Measurements from ENCODE around the gene CCDC83. TPM values are rescaled to one million over a fixed set of nuclear protein-coding genes. Genes with fewer than 3 reads are reported as not detected.
A peak's percentile ranks its signal among the peaks of the same experiment; 100 is the strongest.

The CCDC83 gene
- under 0.01 TPM for total RNA-seq

DNA sequence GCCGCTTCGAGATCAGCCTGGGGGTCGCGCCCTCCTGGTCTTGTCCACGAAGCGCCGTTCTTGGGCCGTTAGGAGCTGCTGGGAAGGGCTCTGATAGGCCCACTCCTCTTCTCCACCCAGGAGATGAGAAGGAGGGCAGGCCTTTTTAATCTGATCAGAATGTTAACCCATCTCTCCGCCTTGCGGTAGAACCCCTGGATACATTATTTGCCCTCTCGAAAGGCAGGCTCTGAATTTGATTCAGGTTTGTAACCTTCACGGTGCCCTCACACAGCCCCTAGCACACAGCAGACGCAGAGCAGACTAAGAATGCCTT lies at the start of gene CCDC83:
Gene CCDC83 (plus strand): TSS at position 43 of the 316 bp plus-strand sequence. CDS start 9,741 bp downstream, outside the sequence.
- no peak for DNase-seq (ENCODE audit: low read depth in 2 of 3, low spot score in 2 of 3)

DNA sequence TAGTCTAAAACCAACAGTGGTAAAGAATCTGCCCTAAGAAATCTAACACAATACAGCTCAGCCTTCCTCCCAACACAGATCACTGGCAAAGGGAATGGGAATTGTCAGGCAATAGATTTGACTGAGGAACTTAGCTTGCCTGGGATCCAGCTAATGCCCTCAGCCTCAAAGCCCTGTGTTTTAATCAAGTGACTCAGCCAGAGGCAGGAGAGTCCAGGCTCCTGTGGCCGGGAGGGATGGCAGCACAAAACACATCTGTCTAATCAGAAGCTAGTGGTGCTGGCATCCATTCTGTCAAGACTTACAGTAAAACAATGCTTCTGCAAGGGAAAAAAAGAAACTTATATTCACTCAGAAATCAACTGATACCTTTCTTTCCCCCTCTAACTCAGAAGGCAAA lies 49.8 kb upstream of the CCDC83 start:
- DNase-seq (ENCODE audit: low read depth in 2 of 3, low spot score in 2 of 3), result no peak

DNA sequence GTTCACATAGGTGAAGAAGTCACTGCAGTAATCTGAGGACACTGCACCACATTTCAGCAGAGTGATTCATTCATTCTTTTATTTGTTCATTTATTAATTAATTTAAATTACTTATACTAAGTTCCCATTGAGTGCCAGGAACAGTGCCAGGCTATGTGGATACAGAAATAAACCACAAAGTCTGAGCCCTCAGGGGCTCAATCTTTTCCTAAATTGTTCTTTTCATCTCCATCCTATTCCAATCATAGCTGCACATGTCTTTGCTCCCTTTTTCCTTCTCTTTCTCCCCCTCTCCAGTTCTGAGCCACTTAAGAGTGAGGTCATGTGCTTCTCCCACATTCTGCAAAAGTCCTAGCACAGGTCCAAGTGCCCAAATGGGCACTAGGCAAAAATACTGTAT lies 49.2 kb upstream of the CCDC83 start:
- no peak for DNase-seq (ENCODE audit: low read depth in 2 of 3, low spot score in 2 of 3)

DNA sequence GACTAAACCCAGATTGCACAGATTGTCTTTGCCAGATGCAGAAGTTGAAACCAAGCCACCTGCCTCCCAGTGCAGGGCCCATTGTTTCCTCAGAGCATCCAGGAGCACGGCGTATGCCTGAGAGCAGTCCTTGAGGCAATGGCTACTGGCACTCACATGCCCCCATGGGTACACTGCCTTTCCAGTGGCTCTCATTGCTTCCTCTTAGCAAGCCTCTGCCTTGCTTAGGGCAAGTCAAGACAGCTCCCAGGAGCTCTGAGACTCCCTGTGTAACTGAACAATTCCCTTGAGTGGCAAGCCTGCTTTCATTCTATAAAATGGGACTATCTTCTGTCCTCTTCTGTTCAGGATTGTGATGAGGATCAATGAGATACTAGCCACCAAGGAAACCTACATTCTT lies 48.3 kb upstream of the CCDC83 start:
- DNase-seq (ENCODE audit: low read depth in 2 of 3, low spot score in 2 of 3), result no peak

DNA sequence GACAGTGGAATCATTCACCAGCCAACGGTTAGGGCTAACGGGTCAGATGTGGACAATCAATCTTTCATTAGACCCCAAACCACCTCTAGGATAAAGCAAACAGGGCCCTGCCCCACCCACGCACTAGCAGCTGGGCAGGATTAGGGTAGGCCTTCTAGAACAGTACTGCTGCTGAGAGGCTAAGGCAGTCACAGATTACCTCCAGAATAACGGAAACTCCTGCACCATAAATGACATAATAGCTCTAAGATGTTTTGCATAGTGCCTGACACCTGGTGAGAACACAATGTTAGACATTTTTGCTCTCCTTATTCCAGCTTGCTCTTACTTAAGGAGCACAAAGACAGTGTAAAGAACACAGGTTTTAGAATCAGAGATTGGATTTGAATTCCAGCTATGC lies 46.0 kb upstream of the CCDC83 start:
- DNase-seq (ENCODE audit: low read depth in 2 of 3, low spot score in 2 of 3), result no peak

DNA sequence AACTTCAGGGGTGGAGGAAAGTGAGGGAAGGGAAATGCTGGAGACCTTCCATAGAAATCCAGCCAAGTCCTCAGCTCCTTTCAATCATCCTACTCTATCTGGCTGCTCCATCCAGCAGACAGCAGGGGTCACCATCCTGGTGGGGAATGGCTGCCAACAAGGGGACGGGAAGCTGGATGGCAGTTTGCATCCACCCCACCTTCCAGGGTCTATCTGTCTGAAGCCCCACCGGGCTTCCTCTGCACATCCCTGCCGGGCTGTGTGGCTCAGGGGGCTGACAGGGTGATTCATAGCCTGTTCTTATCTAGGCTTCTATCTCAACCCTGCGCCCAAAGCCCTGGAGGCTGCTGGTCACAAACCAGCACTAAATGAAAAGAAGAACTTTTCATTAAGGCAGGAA lies 45.3 kb upstream of the CCDC83 start:
- DNase-seq (ENCODE audit: low read depth in 2 of 3, low spot score in 2 of 3), result peak in 2 of 3 donors; percentile 52 to 59

DNA sequence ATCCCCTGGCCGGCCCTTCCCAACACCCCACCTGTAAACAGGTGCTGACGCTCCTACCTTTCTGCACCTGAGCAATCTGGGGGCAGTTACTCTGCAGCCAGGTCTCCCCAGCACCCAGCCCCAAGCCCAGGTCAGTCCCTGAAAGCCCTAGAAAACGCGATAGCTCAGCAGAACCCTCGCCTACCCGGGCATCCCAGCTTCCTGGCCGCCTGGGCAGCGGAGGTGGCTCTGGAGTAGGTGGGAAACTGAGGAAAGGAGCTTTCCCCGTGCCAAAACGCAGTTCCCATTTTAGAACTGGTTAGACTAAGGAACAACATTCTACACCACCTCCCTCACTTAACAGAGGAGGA lies 44.7 kb upstream of the CCDC83 start:
- no peak for DNase-seq (ENCODE audit: low read depth in 2 of 3, low spot score in 2 of 3)

DNA sequence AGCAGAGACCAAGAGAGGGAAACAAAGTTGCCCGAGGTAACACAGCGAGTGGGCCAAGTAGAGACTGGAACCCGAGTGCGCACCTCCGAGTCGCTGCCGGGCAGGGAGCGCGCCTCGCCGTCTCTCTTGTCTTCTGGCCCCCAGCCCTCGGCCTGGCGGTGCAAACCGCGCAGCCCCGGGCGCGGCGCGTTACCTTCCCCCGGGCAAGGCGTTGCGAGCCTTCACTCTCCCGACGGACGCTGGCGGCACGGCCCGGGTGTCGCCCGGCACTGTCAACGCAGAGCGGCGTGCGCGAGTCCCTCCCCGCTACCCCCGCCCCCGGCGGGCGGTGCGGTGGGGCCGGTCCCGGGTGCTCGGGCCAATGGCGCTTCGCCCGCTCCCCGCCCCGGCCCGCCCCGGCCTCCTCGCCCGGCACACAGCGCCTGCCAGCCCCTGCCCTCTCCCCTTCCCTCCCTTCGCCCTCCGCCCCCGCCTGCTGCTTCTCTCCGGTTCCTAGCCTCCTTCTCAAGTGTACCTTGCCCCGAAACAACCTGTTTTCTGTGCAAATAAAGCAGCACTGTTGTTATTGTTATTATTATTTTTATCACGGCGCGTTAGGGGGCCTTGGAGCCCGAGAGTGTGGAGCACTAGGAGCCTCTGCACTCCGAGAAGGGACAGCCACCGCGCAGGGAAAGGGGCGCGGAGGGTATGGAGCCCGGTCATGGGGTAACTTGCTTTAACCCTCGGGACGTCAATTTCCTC lies 44.1 kb upstream of the CCDC83 start, which contains the start of gene SYTL2:
Gene SYTL2 (minus strand): TSS at position 271 of the 741 bp plus-strand sequence. CDS start 53,416 bp downstream, outside the sequence.
- DNase-seq (ENCODE audit: low read depth in 2 of 3, low spot score in 2 of 3), result peak; percentile 51 to 59 (median 55)

DNA sequence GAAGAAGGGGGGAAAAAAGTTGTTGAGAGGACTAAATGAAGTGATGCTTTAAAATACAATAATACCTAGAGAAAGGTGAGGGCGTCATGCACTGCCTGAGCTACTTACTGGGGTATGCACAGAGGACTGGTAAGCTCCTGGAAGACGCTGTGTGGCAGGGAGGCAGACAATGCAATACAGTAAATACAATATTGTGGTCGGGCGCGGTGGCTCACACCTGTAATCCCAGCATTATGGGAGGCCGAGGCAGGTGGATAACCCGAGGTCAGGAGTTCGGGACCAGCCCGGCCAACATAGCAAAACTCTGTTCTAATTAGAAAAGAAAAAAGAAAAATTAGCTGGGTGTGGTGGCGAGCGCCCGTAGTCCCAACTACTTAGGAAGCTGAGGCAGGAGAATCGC lies 43.6 kb upstream of the CCDC83 start:
- no peak for DNase-seq (ENCODE audit: low read depth in 2 of 3, low spot score in 2 of 3)

DNA sequence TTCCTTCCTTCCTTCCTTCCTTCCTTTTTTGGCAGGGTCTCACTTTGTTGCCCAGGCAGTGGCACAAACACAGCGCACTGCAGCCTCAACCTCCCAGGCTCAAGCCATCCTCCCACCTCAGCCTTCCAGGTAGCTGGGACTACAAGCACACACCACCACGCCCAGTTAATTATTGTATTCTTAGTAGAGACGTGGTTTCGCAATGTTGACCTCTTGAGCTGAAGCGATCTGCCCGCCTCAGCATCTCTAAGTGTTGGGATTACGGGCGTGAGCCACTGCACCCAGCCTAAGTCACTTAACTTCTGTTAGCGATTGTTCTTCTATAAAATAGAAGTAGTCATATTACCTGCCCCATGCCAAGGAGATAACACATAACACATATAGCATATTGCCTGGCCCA lies 41.5 kb upstream of the CCDC83 start:
- DNase-seq (ENCODE audit: low read depth in 2 of 3, low spot score in 2 of 3), result no peak

DNA sequence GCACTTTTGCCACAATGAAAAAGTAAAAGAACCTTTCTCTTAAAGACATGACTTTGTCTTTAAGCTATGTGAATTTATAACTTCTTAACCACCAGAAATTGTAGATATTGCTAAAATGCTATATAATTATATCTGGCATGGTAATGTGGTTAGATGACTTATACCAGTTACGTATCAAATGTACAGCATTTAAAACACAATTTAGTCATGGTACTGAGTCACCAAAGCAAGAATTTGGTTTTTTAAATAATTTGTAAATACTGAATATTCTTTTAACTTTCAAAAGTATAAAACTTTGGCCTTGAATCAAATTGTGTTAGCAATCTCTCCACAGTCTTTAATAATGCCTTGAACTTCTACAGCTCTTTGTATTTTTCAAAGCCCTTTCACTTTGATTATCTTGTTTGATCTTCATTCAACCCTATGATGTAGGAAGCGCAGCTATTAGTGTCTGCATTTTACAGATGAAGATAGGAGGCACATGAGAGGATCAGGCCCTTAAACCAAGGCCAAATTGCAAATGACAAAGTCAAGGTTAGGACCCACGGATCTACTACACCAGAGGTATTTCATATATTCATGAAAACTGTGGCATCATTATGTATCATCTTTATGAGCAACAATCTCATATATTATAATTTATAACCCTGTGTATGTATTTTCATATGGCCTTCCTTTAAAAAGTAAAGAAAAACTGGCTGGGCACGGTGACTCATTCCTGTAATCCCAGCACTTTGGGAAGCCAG lies 39.8 kb upstream of the CCDC83 start:
- DNase-seq (ENCODE audit: low read depth in 2 of 3, low spot score in 2 of 3), result no peak

DNA sequence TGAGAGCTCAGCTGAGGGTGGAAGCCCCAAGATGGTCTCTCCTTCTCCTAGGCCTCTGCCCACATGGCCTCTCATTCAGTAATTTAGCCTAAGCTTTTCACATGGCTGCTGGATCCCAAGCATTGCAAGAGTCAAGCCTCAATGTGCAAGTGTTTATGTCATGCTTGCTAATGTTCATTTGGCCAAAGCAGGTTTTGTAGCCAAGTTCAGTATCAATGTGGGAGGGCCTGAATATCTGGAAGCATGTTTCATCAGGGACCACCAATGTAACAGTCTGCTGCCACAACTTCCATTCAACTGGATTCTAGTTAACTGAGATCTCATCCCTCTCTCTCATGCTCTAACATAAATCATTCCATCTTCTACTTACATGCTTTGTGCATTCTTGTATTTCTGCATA lies 35.7 kb upstream of the CCDC83 start:
- no peak for DNase-seq (ENCODE audit: low read depth in 2 of 3, low spot score in 2 of 3)

DNA sequence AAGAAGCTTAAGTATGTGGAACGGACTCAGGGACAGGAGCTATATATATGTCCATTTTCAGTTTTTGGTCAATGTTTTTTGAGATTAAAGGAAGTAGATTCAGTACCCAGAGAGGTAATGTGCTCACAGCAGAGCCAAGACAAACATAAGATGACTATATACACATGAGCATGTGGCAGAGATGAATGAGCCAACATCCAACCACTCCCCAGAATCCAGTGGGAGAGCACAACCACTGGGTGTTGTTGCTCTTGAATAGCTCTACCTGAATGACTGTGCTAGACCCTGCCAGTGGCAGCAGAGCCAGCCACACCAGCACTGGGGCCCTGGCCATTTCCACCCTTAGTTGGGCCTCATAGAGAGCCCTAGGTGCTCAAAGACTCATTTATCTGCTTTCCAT lies 33.5 kb upstream of the CCDC83 start:
- no peak for DNase-seq (ENCODE audit: low read depth in 2 of 3, low spot score in 2 of 3)

DNA sequence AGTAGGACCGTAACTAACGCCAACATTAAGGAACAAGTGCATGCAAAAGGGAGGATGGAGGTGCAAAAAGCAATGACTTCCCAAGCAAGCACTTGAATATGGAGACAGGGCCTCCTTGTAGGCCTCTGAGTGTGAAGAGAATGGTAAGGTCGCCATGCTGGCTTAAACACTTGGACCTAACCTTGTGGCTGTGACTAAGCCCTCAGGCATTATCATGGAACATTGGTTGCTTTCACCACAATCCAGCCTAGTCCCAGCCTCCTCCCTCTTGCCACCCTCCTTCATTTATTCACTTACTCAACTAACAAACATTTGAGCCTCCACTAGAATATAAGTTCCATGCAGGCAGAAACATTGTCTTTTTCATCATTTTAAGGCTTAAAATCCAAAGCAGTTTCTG lies 32.4 kb upstream of the CCDC83 start:
- DNase-seq (ENCODE audit: low read depth in 2 of 3, low spot score in 2 of 3), result no peak

DNA sequence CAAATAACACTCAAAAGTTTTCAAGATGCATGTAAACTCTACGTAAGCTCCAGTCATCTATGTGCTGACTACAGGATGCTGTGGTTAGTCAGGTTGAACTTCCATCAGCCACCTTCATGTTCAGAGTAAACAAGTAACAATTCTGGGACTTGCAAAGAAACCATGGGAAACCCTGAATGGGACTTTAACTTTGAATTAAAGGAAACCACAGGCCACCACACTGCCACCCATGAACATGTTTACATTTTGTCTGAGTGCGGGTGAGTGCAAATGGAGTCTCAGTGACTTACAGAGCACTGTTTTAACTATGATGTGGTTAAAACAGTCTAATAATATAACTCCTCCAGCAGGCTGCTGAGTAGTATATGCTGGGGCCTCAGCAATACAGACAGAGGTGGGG lies 31.4 kb upstream of the CCDC83 start:
- peak in 2 of 3 donors; percentile 27 to 71 for DNase-seq (ENCODE audit: low read depth in 2 of 3, low spot score in 2 of 3)

DNA sequence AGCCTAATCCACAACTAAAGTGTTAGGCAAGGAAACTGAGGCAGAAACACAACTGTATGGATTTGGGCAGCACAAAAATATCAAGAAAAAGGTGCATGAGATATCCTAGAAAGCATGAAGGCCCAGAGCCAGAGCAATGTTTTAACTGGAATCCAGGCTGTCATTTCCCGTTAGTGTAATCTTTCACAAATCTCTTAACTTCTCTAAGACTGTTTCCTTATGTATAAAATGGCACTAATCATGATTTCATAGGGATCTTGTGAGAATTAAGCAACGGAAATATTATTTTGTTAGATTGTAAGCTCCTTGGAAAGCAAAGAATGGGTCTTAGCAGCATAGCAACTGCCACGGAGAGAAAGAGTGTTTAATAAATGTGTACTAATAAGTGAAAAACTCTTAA lies 29.6 kb upstream of the CCDC83 start:
- DNase-seq (ENCODE audit: low read depth in 2 of 3, low spot score in 2 of 3), result no peak

DNA sequence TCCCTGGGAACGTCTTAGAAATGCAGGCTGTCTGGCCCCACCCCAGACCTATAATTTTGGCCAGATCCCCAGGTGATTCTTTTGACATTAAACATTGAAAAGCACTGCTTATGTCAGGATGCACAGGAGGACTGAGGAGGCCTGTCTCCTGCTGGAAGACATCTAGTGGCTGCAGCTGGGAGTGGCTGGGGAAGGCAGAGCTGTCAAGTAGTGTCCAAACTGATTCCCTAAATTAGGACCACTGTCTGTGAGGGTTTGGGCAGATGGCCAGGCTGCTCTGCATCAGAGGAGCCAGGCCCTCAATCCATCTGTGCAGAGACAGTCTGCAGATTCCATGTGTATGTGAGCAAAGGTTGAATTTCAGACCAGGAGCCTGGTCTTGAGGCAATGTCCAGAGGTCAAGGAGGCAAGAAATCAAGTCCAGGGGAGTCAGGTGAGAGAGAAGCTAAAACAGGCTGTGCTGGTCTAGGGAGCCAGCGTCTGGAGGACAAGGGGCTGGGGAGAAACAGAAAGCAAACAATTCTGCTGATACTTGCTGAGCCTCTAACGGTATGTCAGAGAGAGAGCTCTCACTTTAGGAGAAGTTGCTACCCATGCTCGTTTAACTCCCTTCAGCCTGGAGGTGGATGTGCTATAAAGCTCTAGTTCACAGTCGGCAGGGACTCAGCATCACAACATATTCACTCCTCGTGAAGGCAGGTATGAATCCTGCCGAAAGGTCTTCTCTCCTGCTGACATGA lies 28.9 kb upstream of the CCDC83 start:
- DNase-seq (ENCODE audit: low read depth in 2 of 3, low spot score in 2 of 3), result no peak

DNA sequence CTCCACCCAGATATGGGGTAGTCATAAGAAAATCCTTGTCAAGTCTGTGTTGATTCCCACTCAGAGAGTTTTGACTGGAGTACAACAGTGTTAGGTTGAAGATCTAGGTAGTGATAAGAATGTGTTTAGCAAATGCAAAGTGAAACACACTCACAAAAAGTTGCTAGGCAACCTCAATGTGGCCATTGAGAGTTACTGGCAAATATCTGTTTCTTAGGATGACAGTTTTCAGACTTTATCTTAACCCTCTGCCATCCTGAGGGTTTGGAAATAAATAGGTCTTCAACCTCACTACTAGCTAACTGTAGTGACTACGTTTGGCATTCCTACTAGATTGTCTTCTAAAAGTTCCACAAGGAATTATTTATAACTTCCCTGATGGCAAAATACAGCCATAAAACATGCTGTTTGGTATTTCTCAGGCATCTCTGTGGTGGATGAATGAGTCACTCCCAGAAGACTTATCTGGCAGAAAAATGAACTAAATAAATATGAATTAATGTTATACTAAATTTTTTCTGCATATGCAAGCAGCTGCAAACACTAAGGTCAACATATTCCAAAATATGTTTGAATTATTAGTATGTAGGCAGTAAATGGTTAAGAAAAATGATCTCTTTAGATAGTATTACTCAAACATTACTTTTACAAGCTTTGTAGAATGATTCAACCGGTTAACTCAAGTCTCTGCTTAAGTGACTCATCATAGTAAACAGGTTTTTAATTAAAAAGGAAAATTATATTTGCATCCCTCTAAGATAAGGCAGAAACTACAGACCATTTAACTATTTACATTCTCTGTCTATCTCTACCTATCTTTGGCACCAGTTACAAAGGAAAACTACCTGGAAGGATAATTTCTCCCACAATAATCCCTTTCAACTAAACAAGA lies 27.2 kb upstream of the CCDC83 start:
- peak in 1 of 3 donors; percentile 81 for DNase-seq (ENCODE audit: low read depth in 2 of 3, low spot score in 2 of 3)

DNA sequence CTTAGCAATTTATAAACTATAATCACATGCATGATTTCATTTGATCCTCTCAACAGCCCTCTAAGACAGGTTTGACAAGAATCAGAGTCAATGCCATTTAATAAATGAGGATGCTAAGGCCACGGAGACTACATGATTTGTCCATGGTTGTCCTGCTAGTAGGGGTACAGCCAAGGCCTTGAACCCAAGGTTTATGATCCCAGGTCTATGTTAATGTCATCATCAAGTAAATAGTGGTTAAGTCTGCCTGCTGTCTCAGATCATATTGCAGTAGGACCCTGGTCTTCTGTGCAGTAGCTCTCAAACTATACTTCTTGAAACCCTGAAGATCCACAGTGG lies 26.6 kb upstream of the CCDC83 start:
- DNase-seq (ENCODE audit: low read depth in 2 of 3, low spot score in 2 of 3), result no peak

DNA sequence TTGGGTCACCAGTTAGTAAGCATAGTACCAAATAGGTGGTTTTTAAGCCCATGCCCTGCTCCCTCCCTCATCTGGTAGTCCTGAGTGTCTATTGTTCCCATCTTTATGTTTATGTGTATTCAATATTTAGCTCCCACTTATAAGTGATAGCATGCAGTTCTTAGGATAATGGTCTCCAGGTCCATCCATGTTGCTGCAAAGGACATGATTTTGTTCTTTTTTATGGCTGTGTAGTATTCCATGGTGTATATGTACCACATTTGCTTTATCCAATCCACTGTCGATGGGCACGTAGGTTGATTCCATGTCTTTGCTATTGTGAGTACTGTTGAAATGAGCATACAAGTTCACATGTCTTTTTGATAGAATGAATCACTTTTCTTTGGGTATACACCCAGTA lies 26.0 kb upstream of the CCDC83 start:
- no peak for DNase-seq (ENCODE audit: low read depth in 2 of 3, low spot score in 2 of 3)

DNA sequence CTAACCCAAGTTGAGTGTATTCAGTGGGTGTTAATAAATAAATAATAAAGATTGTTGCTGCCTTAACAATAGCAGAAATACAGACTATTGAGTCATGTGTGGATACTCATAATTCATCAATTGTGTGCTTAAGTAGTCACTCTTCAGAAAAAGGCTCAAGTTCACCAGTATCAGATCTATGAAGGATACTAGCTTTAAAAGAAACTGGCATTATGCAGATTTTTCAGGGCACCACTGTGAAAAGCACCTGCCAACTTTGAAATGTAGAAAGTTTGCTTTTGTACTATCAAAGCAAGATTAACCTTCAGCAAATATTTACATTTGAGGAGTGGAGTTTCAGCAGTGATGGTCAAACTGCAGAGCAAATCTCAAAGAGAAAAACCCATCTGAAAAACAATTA lies 24.1 kb upstream of the CCDC83 start:
- no peak for DNase-seq (ENCODE audit: low read depth in 2 of 3, low spot score in 2 of 3)
